PC-9 (cell line): ENCODE results near the gene C22orf39. TPM values are rescaled to one million over a fixed set of nuclear protein-coding genes. Genes with fewer than 3 reads are reported as not detected.

ENCODE experiments used
- BruUV-seq: library from RNA; stranded (reverse); fragments of 400-500 nt; replicated peaks from 2 replicates; lab custom pipeline; 2021; lab: Mats Ljungman, UMichigan
- CTCF ChIA-PET: fragments of 300-600 bp; sonication (Branson Sonifier 250); formaldehyde crosslinking; loops from one replicate; lab custom pipeline; 2022; ENCODE audit warnings: antibody characterized with exemption; lab: Charles Lee
- POLR2A ChIA-PET: fragments of 300-600 bp; sonication (Branson Sonifier 250); formaldehyde crosslinking; loops from one replicate; lab custom pipeline; 2022; ENCODE audit warnings: antibody characterized with exemption; ENCODE audit not compliant: unreplicated experiment; lab: Charles Lee
- DNase-seq, 2 experiments: peaks; one replicate each; pipeline versions ENCODE4 v3.0.0 to v3.0.0-alpha.2; 2015 to 2022; ENCODE audit warnings: mixed read lengths in 1 of 2
- H2AFZ ChIP-seq: fragments of 200-600 bp; sonication (generic); 2 replicates; pipeline ENCODE4 v1.8.1; 2017; ENCODE audit warnings: antibody characterized with exemption
- H3F3A ChIP-seq: fragments of 200-600 bp; sonication (generic); 2 replicates; pipeline ENCODE4 v1.8.1; 2017; ENCODE audit warnings: antibody characterized with exemption, mild to moderate bottlenecking, low read depth; ENCODE audit not compliant: insufficient read depth
- H3K27ac ChIP-seq: fragments of 200-600 bp; sonication (generic); 2 replicates; pipeline ENCODE4 v1.6.1; 2016; ENCODE audit warnings: mixed run types
- H3K27me3 ChIP-seq: fragments of 200-600 bp; sonication (generic); 2 replicates; pipeline ENCODE4 v1.6.1; 2016; ENCODE audit warnings: low read depth, mixed run types; ENCODE audit not compliant: insufficient read depth
- H3K36me3 ChIP-seq: fragments of 200-600 bp; sonication (generic); 2 replicates; pipeline ENCODE4 v1.6.1; 2016; ENCODE audit warnings: low read depth, mixed run types
- H3K4me1 ChIP-seq: fragments of 200-600 bp; sonication (generic); replicated peaks from 2 replicates; pipeline ENCODE4 v1.6.1; 2016; ENCODE audit warnings: mixed run types; ENCODE audit not compliant: insufficient read depth
- H3K4me2 ChIP-seq: fragments of 200-600 bp; sonication (generic); 2 replicates; pipeline ENCODE4 v1.6.1; 2017; ENCODE audit warnings: mixed run types
- H3K4me3 ChIP-seq: fragments of 200-600 bp; sonication (generic); 2 replicates; pipeline ENCODE4 v1.6.1; 2016; ENCODE audit warnings: mixed run types
- H3K79me2 ChIP-seq: fragments of 200-600 bp; sonication (generic); 2 replicates; pipeline ENCODE4 v1.6.1; 2017; ENCODE audit warnings: low read depth, mixed run types
- H3K9me2 ChIP-seq: fragments of 200-600 bp; sonication (generic); 2 replicates; pipeline ENCODE4 v1.8.1; 2017; ENCODE audit warnings: mild to moderate bottlenecking; ENCODE audit not compliant: insufficient read depth
- H3K9me3 ChIP-seq: fragments of 200-600 bp; sonication (generic); 2 replicates; pipeline ENCODE4 v1.8.1; 2016; ENCODE audit warnings: low read depth; ENCODE audit not compliant: insufficient read depth
- H4K20me1 ChIP-seq: fragments of 200-600 bp; sonication (generic); 2 replicates; pipeline ENCODE4 v1.8.1; 2017; ENCODE audit not compliant: insufficient read depth
- EZH2 ChIP-seq: fragments of 200-600 bp; sonication (generic); IDR thresholded peaks from 2 replicates; pipeline ENCODE4 v1.8.0; 2017; ENCODE audit warnings: antibody characterized with exemption, low read depth
- intact Hi-C: fragments of 100-400 bp; cut with micrococcal nuclease; formaldehyde crosslinking; loops from one replicate; pipeline ENCODE4 v1.10.0; 2022; ENCODE audit not compliant: unreplicated experiment
- total RNA-seq: library from RNA; stranded (reverse); gene quantifications from 2 replicates; pipeline ENCODE4 v1.2.3, GENCODE V29; 2021
- TF ChIP-seq, protein P1 (sequence below): fragments of 200-600 bp; sonication (generic); conservative IDR thresholded peaks from 2 replicates; pipeline ENCODE4 v1.6.1; 2017; ENCODE audit warnings: mixed run types, antibody characterized with exemption, mild to moderate bottlenecking, moderate library complexity

The C22orf39 gene
- total RNA-seq, 1 experiment from 2014 or later = 12.3 TPM

DNA sequence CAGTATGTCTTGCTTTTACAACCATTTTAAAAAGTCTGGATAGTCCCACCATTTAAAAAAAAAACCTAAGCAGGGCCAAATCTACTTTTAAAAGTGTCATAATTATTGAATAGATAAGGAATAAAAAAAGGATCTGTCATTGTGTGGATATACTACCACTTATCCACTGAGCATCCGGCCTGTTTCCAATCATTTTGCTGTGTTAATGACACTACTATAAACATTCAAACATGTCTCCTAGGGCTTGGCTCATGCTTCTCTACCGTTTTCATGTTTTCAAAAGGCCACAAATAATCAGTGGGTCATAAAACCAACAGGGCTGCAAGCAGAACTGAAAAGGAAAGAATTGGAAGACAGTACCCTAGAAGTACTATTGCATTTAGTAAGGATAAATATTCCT, 12.5 kb upstream of the C22orf39 start:
- POLR2A ChIA-PET = no interaction called here
- Histone ChIP-seq H4K20me1 (no peaks in the 10 kb centered on the region), H3F3A (no peaks in the 10 kb centered on the region; the same call in 1 of the 2 replicates), H3K79me2 (no peaks in the 10 kb centered on the region), H3K4me3 (no peak overlapping the region), H3K36me3 (no peaks in the 10 kb centered on the region), H3K4me1 (no peaks in the 10 kb centered on the region), H3K9me3 (no peaks in the 10 kb centered on the region), H3K27ac (no peak overlapping the region), H3K9me2 (no peaks in the 10 kb centered on the region), H3K27me3 (no peaks in the 10 kb centered on the region), H3K4me2 (no peak overlapping the region), H2AFZ (no peak overlapping the region)
- intact Hi-C loops = no loop called here
- TF ChIP-seq EZH2 = no peak
- no TSS peak for BruUV-seq
- no peak for DNase-seq
- CTCF ChIA-PET = no interaction called here

DNA sequence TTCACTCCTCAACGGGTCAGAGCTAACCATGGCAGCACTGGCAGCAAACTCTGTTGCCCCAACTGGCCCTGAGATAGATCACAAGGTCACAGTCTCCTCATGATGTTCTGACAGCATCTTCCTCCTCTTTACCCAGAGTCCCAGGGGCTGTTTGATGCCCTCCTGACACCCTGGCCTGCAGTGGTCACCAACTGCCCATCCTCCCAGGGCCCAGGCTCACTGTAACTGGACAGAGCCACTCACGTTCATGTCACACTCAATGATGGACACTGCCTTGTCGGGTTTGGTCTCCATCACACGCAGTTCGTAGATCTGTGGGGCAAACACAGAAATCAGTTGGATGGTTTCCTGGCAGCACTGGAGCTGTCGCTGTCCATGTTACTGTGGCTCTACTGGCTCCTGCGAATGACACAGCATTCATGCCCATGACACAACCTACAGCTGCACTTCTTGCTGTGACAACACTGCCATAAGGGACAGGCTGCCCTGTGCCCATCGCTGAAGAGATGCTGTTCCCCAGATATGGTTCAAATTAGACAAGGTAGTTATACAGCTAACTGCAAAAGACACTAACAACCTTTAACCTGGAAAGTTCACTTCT, 10.4 kb upstream of the C22orf39 start:
- Histone ChIP-seq H3K27me3 (no peaks in the 10 kb centered on the region), H4K20me1 (no peaks in the 10 kb centered on the region), H3K4me2 (no peak overlapping the region), H3K36me3 (no peaks in the 10 kb centered on the region), H3F3A (no peaks in the 10 kb centered on the region; the same call in 1 of the 2 replicates), H3K79me2 (no peaks in the 10 kb centered on the region), H3K9me3 (no peaks in the 10 kb centered on the region), H3K27ac (no peak overlapping the region), H3K4me1 (no peaks in the 10 kb centered on the region), H3K9me2 (no peaks in the 10 kb centered on the region), H3K4me3 (no peak overlapping the region), H2AFZ (no peak overlapping the region)
- no peak for DNase-seq
- TF ChIP-seq, protein P1, sequence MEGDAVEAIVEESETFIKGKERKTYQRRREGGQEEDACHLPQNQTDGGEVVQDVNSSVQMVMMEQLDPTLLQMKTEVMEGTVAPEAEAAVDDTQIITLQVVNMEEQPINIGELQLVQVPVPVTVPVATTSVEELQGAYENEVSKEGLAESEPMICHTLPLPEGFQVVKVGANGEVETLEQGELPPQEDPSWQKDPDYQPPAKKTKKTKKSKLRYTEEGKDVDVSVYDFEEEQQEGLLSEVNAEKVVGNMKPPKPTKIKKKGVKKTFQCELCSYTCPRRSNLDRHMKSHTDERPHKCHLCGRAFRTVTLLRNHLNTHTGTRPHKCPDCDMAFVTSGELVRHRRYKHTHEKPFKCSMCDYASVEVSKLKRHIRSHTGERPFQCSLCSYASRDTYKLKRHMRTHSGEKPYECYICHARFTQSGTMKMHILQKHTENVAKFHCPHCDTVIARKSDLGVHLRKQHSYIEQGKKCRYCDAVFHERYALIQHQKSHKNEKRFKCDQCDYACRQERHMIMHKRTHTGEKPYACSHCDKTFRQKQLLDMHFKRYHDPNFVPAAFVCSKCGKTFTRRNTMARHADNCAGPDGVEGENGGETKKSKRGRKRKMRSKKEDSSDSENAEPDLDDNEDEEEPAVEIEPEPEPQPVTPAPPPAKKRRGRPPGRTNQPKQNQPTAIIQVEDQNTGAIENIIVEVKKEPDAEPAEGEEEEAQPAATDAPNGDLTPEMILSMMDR = no peak
- TF ChIP-seq EZH2 = no peak
- intact Hi-C loops = no loop called here
- CTCF ChIA-PET = no interaction called here
- BruUV-seq = no TSS peak
- POLR2A ChIA-PET = no interaction called here

DNA sequence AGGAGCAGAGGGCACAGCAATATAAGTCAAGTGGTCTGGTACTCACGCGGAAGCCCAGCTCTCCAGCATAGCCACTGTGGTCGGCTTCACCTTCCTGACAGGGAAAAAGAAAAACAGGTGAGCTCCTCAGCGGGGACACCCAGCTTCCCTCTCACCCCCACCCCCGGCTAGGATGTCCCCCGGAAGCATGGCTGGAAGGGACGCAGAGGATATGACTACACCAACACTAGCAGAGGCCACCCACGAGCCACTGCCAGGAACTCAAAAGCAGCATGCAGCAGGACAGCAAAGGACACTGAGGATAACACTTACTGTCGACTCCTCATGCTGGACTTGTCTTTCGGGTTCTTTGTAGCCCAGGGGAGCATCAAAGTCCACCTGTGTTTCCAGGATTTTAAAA, 9.0 kb upstream of the C22orf39 start:
- H3K79me2 ChIP-seq = no peaks in the 10 kb centered on the region
- POLR2A ChIA-PET = no interaction called here
- no peak overlapping the region for H3K4me2 ChIP-seq
- H2AFZ ChIP-seq = no peak overlapping the region
- H3K36me3 ChIP-seq = no peaks in the 10 kb centered on the region
- H3K27me3 ChIP-seq = no peaks in the 10 kb centered on the region
- no TSS peak for BruUV-seq
- no peak for DNase-seq
- intact Hi-C loops = no loop called here
- H3K4me3 ChIP-seq = no peak overlapping the region
- H3F3A ChIP-seq = no peaks in the 10 kb centered on the region
- H3K4me1 ChIP-seq = no peaks in the 10 kb centered on the region
- no peak overlapping the region for H3K27ac ChIP-seq
- CTCF ChIA-PET = no interaction called here
- TF ChIP-seq, protein P1 = no peak
- no peak for TF ChIP-seq EZH2
- no peaks in the 10 kb centered on the region for H4K20me1 ChIP-seq
- H3K9me2 ChIP-seq = no peaks in the 10 kb centered on the region
- no peaks in the 10 kb centered on the region for H3K9me3 ChIP-seq
